Keratinocyte (primary cell): Measurements from ENCODE around the gene ADGRG1.

Source experiments
- EZH2 ChIP-seq: IDR thresholded peaks from one replicate; pipeline ENCODE4 v1.6.1; 2012; ENCODE audit warnings: inconsistent platforms, mild to moderate bottlenecking, low read length, moderate library complexity
- TF ChIP-seq, protein P1 (sequence below), 3 experiments: IDR thresholded peaks in 1 of 3; conservative IDR thresholded peaks in 1 of 3; optimal IDR thresholded peaks in 1 of 3; 2 replicates in 2 of 3; 3 replicates in 1 of 3; pipeline versions ENCODE3 to v1.5.1; 2011; ENCODE audit warnings: low read length in 3 of 3, mild to moderate bottlenecking in 3 of 3, moderate library complexity in 2 of 3, control low read depth in 1 of 3, inconsistent platforms in 1 of 3; ENCODE audit not compliant: insufficient read depth in 2 of 3; ENCODE audit errors: extremely low read depth in 1 of 3

DNA sequence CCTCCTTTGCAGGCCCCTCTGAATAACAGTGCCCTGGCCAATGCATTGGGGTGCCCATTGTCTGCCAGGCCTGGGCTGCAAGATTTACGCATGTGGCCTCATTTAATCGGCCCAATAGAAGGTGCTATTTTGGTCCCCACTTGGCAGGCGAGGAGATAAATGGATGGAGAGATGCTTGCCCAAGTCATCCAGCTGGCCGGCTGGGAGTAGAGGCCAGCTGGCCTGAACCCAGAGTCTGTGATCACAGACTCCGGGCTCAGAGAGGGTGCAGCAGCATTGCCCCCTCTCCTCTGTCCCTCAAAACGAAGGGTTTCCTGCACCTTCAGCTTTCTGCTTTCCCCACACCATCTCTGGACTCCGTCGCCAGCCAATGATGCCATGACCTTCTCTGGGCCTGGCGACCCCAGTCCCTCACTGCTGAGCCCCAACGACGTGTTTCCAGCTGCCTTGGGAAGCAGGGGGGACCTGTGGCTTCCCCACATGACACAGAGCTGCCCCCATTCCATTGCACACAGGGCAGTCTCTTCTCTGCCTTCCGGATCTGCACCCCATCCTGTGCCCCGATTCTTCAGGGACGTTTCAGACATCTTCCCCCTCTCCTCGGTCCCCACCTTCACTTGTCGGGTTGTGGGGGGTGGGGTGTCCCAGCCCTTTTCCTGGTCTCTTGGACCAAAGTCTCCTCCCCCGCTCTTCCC lies 3.5 kb upstream of the ADGRG1 start:
- TF ChIP-seq, protein P1, sequence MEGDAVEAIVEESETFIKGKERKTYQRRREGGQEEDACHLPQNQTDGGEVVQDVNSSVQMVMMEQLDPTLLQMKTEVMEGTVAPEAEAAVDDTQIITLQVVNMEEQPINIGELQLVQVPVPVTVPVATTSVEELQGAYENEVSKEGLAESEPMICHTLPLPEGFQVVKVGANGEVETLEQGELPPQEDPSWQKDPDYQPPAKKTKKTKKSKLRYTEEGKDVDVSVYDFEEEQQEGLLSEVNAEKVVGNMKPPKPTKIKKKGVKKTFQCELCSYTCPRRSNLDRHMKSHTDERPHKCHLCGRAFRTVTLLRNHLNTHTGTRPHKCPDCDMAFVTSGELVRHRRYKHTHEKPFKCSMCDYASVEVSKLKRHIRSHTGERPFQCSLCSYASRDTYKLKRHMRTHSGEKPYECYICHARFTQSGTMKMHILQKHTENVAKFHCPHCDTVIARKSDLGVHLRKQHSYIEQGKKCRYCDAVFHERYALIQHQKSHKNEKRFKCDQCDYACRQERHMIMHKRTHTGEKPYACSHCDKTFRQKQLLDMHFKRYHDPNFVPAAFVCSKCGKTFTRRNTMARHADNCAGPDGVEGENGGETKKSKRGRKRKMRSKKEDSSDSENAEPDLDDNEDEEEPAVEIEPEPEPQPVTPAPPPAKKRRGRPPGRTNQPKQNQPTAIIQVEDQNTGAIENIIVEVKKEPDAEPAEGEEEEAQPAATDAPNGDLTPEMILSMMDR (optimal IDR thresholded peaks at IDR 0.05 in 1 of 3, IDR thresholded peaks at IDR 0.05 in 1 of 3, conservative IDR thresholded peaks at IDR 0.05 in 1 of 3; ENCODE audit: extremely low read depth in 1 of 3, insufficient read depth in 2 of 3, low read length in 3 of 3) = no peak
- no peak for TF ChIP-seq EZH2
